Right lobe of liver (tissue), 6 donors: ENCODE results near the gene CLDN14. TPM values are rescaled to one million over a fixed set of nuclear protein-coding genes. Genes with fewer than 3 reads are reported as not detected.
A peak's percentile ranks its signal among the peaks of the same experiment; 100 is the strongest.

ENCODE experiments used
- ATAC-seq, 4 donors: fragments of 200-7000 bp; cut with Tn5 transposase; one replicate each; pipeline ENCODE4 v1.9.1; 2020; ENCODE audit warnings: mild to moderate bottlenecking in 4 of 4, moderate library complexity in 4 of 4
- DNase-seq, 3 donors: peaks; one replicate each; pipeline ENCODE4 v3.0.0-alpha.2; 2020
- H3K27ac ChIP-seq, 3 donors: fragments of 200-600 bp; one replicate each; pipeline ENCODE4 v1.8.0; 2022
- H3K27me3 ChIP-seq, 2 donors: fragments of 200-600 bp; one replicate each; pipeline ENCODE4 v1.8.0; 2022
- H3K36me3 ChIP-seq, 4 donors: fragments of 200-600 bp; sonication (generic) in 1 of 4; one replicate each; pipeline versions ENCODE4 v1.5.1 to v1.8.0; 2017 to 2022; ENCODE audit warnings: control low read depth in 1 of 4
- H3K4me1 ChIP-seq, 4 donors: fragments of 200-600 bp; sonication (generic) in 1 of 4; one replicate each; pipeline versions ENCODE4 v1.5.1 to v1.8.0; 2017 to 2022; ENCODE audit warnings: control low read depth in 1 of 4
- H3K4me3 ChIP-seq, 3 donors: fragments of 200-600 bp; one replicate each; pipeline ENCODE4 v1.8.0; 2022
- H3K9me3 ChIP-seq, 4 donors: fragments of 200-600 bp; sonication (generic) in 1 of 4; one replicate each; pipeline versions ENCODE4 v1.5.1 to v1.8.0; 2017 to 2022; ENCODE audit warnings: control low read depth in 1 of 4
- CTCF ChIP-seq, 4 donors: fragments of 200-600 bp in 3 of 4; fragments of 450-650 bp in 1 of 4; IDR thresholded peaks; one replicate each; pipeline versions ENCODE4 v1.5.1 to v1.8.0; 2016 to 2022; ENCODE audit warnings: antibody characterized with exemption in 4 of 4, mild to moderate bottlenecking in 2 of 4
- POLR2A ChIP-seq: fragments of 450-650 bp; IDR thresholded peaks from one replicate; pipeline ENCODE4 v1.6.1; 2017; ENCODE audit warnings: antibody characterized with exemption, mild to moderate bottlenecking
- WGBS: methylation state at CpG from one replicate; pipeline ENCODE4 v1.1.6; 2018; ENCODE audit warnings: low coverage, low lambda C conversion rate; ENCODE audit not compliant: insufficient coverage; ENCODE audit errors: missing lambda C conversion rate; 5-methylcytosine and 5-hydroxymethylcytosine counted together
- intact Hi-C, 2 donors: fragments of 100-400 bp; cut with DNase I; formaldehyde crosslinking; loops; one replicate each; pipeline versions ENCODE4 v1.11.2 to v1.14.1; 2022
- total RNA-seq, 6 experiments: library from RNA; depleted of rRNA in 2 of 6; stranded (reverse); fragments of >200 nt in 2 of 6; fragmentation: NEBNext Ultra II Directional in 3 of 6; extraction: Animal tissue kit (Norgen Biotek cat#: 25700) in 3 of 6; gene quantifications; one replicate each; pipeline versions ENCODE4 v1.1.0 to v1.2.4, GENCODE V29; 2016 to 2023
- donor health status: DM: no; HTN: yes; CAD: no.
- donor health status: DM: no; HTN: no; CAD: no.
- donor health status: DM: no; HTN: no; CAD: no.
- donor health status: DM: no; HTN: yes; CAD: no.
- donor health status: DM: no; HTN: yes; CAD: no.

Gene CLDN14
- total RNA-seq, 6 experiments from 2014 or later: 9.3 to 16.7 (median 13.0) TPM

- intact Hi-C loops: no loop called here
- ATAC-seq: peak in 3 of 4 donors; percentile 0 to 6 (median 2)
- peaks cover 0 to 40% (median 6%) of the 10 kb centered on the region in 4 donors for H3K4me1 ChIP-seq
- no peak for DNase-seq
- TF ChIP-seq POLR2A (no peak), CTCF (IDR thresholded peaks at IDR 0.05) (no peak)
- 54% methylated on average over 8 of the region's 12 CpGs for WGBS
- H3K9me3 ChIP-seq: no peaks in the 10 kb centered on the region
- H3K27ac ChIP-seq: peak overlapping the region; percentile 4 to 87 (median 83)
- peaks cover 0 to 7% (median 0%) of the 10 kb centered on the region in 4 donors for H3K36me3 ChIP-seq
- peak overlapping the region in 2 of 3 donors; percentile 93 to 95 for H3K4me3 ChIP-seq
- H3K27me3 ChIP-seq: no peaks in the 10 kb centered on the region
Observed at GRCh38 chr21:36480618-36481017, 696 bp upstream of the CLDN14 start.

- peak overlapping the region; percentile 57 to 95 (median 93) for H3K4me3 ChIP-seq
- H3K27ac ChIP-seq: peak overlapping the region; percentile 75 to 87 (median 83)
Observed at GRCh38 chr21:36478941-36479340, 981 bp downstream of the CLDN14 start.

GRCh38 chr21:36478207-36478701 is 1.7 kb downstream of the CLDN14 start:
- ATAC-seq: peak in 3 of 4 donors; percentile 7 to 35 (median 11)
- no peaks in the 10 kb centered on the region for H3K9me3 ChIP-seq
- peaks cover 0 to 7% (median 0%) of the 10 kb centered on the region in 4 donors for H3K36me3 ChIP-seq
- peak overlapping the region; percentile 75 to 87 (median 83) for H3K27ac ChIP-seq
- no peak for DNase-seq
- WGBS: 17% methylated on average over 4 of the region's 6 CpGs
- H3K4me3 ChIP-seq: peak overlapping the region; percentile 57 to 95 (median 93)
- H3K4me1 ChIP-seq: peaks cover 0 to 58% (median 10%) of the 10 kb centered on the region in 4 donors
- TF ChIP-seq POLR2A (no peak), CTCF (IDR thresholded peaks at IDR 0.05) (no peak)
- no peaks in the 10 kb centered on the region for H3K27me3 ChIP-seq
- intact Hi-C loops: loop anchor here in 1 of 2 donors (10.0 kb wide), 1 partner anchor 53 kb away; no protein-coding TSS in a partner anchor

More at GRCh38 chr21:36478941-36479340, 981 bp downstream of the CLDN14 start:
- DNase-seq (peak in 1 of 3 donors; percentile 43), ATAC-seq (peak; percentile 6 to 45 (median 31))
- no peaks in the 10 kb centered on the region for H3K9me3 ChIP-seq
- peaks cover 0 to 53% (median 11%) of the 10 kb centered on the region in 4 donors for H3K4me1 ChIP-seq
- 8% methylated on average over 4 of the region's 7 CpGs for WGBS
- H3K36me3 ChIP-seq: peaks cover 0 to 7% (median 0%) of the 10 kb centered on the region in 4 donors
- H3K27me3 ChIP-seq: no peaks in the 10 kb centered on the region
- no peak for TF ChIP-seq POLR2A
- TF ChIP-seq CTCF (IDR thresholded peaks at IDR 0.05): peak; percentile 17 to 47 (median 25)
- intact Hi-C loops: loop anchor here in 1 of 2 donors (10.0 kb wide), 1 partner anchor 54 kb away; no protein-coding TSS in a partner anchor

- Histone ChIP-seq H3K36me3 (peaks cover 0 to 7% (median 0%) of the 10 kb centered on the region in 4 donors), H3K27ac (peak overlapping the region; percentile 75 to 87 (median 83)), H3K27me3 (no peaks in the 10 kb centered on the region), H3K4me1 (peaks cover 0 to 62% (median 7%) of the 10 kb centered on the region in 4 donors), H3K4me3 (peak overlapping the region; percentile 57 to 95 (median 93)), H3K9me3 (no peaks in the 10 kb centered on the region)
- ATAC-seq (no peak), DNase-seq (no peak)
- intact Hi-C loops: loop anchor here in 1 of 2 donors (10.0 kb wide), 1 partner anchor 53 kb away; no protein-coding TSS in a partner anchor
- WGBS: 22% methylated on average over 7 of the region's 7 CpGs
- TF ChIP-seq POLR2A (no peak), CTCF (IDR thresholded peaks at IDR 0.05) (no peak)
Observed at GRCh38 chr21:36477559-36477958, 2.4 kb downstream of the CLDN14 start.
